HG03520 (cell line): ENCODE data around the gene CEP70.
A peak's percentile ranks its signal among the peaks of the same experiment; 100 is the strongest.
"Not testable (repeated sequence)": the region's sequence is repeated elsewhere in the genome, so short reads cannot be mapped to it uniquely, and the experiment has no call there.

Experiments used
- ATAC-seq: cut with Tn5 transposase; IDR thresholded peaks from one replicate; pipeline ENCODE4 v1.9.1; 2021; ENCODE audit warnings: mild to moderate bottlenecking, moderate library complexity; ENCODE audit not compliant: unreplicated experiment

CEP70 gene

DNA sequence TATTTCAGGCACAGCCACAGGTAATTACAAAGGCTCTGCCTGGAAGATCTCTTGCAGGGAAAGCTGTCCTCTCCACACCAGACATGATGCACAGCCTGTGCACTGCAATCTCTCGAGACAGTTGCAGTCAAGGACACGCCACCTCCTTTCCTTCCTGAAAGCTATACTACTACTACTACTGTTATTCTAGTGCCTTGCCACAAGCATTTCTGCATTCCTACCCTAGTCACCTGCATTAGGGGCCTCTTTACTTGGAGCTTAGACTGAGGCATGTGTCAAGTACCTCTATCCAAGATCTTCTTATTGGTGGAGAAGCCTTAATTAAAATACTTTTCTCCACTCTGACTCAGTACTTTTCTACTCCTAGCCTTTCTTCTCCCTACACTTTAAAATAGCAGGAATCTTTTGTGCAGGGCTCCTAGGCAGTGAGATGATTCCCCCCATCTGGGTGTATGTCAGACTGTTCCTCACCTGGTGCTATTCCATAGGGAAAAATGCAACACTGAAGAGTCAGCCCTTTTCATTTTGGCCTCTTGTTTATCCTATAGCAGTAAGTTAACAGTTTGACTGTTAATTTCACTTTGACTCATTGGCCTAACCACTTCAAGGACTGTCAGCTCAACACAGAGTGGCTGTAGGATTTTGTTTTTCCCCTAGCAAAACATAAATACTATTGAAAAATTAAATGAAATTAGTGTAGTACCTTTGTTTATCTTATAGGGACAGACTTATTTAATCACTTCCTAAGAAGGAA, 80.8 kb downstream of the CEP70 start:
- peak; percentile 60 for ATAC-seq

DNA sequence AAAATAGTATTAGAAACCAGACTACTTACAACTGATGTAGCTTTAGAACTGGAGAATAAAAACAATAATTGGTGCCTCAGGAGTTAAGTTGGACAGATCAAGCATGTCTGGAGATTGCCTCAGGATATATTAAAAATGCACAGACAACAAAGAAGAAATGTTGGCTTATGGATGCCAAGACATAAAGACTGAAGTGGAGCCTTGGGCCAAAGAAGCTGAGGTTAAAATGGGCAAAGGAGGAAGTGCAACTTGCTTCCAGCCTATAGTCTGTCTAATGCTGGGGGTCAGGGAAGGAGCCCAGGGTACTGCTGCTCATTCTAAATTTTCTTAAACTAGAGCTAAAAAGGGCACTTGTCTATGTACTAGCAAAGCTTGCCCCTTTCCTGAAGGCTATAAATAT, 82.1 kb downstream of the CEP70 start:
- no peak for ATAC-seq

DNA sequence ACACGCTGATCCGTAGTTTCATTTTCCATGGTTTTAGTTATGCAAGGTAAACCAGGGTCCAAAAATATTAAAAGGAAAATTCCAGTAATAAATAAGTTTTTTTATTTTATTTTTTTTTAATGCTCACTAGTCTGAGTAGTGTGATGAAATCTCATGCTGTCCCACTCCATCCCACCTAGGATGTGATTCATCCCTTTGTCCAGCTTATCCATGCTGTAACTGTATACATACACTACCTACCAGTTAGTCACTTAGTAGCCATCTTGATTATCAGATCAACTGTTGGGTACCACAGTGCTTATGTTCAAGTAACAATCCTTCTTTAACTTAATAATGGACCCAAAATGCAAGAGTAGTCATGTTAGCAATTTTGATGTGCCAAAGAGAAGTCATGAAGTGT, 84.5 kb downstream of the CEP70 start:
- ATAC-seq, result no peak

DNA sequence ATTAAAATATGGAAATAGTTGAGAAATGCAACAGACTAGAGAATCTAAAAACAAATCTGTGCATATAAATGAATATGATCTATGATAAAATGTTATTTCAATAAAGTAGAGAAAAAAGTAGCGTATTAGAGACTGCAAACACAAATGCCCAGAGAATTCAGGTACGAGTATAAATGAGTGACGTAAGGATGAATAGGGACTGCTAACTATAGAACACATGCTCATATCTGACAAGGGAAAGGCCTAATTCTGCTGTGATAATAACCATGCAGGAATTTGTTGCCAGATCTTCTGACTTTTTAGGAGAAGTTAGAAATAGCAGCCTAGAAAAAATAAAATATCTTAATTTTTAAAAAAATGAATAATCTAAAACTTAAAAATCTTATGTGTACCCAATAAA, 86.5 kb downstream of the CEP70 start:
- no peak for ATAC-seq

DNA sequence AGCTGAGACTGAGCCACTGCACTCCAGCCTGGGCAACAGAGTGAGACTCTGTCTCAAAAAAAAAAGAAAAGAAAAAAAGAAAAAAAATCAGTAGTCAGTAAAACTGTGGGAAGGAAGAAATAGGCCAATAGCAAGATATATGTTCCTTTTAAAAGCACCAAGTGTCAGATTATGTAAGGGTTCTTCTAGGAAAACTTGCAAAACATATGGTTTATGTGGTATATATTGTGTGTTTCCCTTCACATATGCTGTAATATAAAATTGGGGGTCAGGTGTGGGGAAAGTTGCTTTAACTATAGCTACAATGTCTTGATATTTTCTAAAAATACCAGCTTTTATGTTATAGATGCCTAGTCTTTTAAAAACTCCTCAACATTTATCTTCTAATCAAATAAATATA, 95.1 kb downstream of the CEP70 start:
- ATAC-seq, result no peak

DNA sequence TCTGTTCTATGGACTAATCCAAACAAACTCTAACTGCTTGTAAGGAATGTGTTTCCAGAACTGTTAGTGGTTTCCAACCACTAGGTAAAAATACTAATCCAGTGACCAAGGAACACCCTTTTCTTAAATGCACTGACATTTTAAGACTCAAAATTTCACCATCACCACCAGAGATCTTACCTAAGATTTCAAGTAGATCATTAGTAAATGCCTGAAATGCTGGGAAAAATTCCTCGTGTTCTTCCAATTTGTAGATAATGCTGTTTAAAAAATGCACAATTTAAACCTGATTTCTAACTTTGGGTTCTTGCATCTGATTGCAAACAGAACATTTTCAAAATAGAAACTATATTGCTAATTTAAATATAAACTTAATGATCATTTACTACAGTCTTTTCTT, 96.2 kb downstream of the CEP70 start:
- no peak for ATAC-seq

DNA sequence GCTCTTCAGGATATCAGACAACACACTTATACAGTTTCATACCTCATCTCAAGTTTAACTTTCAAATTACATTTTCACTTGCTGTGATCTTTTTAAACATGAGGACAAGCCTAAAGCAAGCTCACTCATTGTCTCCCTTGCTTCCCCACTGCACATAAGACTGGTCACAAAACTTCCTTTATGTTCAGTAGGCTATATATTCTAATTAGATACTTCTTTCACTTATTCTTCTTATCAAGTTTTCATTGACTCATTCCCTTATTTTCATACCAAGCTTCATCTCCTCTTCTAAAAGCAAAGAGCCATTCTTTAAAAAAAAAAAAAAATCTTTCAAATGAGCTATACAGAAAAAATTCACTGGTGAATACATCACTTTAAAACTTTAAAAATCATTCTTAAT, 97.0 kb downstream of the CEP70 start:
- ATAC-seq, result no peak

DNA sequence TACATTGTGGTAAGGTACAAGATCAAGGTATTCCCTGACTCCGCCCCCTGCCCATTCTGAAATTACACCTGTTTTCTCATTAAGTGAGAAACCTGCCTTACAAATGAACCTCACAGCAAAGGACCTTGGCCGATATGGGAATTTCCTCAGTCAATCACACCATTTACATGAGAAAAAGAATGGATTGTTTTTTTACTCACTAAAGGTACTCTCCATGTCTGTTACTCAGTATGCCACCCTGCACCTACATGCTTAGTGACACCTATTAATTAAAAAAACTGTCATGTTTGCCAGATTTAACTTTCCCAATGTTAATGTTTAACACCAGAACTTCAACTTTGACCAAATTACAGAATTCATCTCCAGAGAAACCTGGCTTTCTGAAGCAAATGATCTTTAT, 97.6 kb downstream of the CEP70 start:
- no peak for ATAC-seq

DNA sequence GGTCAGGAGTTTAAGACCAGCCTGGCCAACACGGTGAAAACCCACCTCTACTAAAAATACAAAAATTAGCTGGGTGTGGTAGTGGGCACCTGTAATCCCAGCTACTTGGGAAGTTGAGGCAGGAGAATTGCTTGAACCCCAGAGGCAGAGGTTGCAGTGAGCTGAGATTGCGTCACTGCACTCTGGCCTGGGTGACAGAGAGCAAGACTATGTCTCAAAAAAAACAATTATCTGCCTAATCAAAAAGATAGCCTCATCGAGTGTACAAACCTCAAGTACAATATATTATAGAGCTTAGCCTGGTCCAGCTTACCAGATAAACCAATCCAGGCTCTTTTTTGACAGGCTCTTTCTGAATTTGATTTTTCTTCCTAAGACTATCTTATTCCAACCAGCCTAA, 98.4 kb downstream of the CEP70 start:
- not testable (repeated sequence) for ATAC-seq

DNA sequence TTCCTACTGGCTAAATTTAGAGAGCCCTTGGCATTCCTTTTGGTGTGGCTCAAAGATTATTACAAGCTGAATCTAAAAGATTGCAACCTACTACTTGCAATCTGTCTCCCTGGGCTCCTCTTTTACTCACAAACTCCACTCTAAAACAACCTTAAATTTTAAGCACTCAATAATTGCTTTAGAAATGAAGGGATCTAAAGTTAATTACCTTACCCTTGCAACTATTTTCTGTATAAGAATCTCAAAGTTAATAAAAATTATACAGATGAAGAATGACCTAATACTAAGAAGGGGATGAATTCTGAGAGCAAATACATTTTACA, 99.5 kb downstream of the CEP70 start:
- no peak for ATAC-seq

DNA sequence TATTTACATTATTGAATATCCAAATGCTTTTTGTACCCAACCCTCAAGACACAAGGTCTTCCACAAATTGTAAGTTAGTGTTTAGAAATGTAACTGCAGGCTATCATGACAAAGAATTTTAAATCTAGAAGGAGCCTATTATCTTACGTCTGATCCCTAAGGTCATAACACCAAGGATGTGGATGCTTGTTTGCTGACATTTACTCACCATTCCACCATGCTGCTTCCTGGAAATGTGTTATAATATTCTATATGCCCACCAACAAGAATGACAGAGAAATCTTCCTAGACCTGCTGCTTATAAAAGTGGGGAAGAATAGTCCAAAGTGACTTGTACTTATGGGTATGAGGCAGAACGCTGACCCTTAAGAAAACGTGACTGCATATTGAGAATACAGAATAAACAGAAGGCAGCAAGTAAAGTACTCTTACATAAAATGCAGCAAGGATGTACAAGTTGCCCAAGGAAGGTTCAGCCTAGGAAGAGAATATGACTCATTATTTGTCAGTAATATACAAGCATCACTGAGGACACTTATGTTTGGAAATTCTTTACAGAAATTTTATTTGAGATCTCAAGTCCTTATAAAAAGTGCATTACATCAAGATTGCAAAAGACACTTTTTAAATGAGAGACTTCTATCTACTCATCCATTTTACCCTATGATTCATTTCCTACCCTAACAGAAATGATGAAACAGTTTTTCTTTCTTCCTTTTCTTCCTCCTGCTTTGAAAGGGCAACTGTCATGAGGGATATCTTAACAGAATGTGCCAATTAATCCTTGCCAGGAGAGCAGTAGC, 100.1 kb downstream of the CEP70 start:
- ATAC-seq, result no peak

DNA sequence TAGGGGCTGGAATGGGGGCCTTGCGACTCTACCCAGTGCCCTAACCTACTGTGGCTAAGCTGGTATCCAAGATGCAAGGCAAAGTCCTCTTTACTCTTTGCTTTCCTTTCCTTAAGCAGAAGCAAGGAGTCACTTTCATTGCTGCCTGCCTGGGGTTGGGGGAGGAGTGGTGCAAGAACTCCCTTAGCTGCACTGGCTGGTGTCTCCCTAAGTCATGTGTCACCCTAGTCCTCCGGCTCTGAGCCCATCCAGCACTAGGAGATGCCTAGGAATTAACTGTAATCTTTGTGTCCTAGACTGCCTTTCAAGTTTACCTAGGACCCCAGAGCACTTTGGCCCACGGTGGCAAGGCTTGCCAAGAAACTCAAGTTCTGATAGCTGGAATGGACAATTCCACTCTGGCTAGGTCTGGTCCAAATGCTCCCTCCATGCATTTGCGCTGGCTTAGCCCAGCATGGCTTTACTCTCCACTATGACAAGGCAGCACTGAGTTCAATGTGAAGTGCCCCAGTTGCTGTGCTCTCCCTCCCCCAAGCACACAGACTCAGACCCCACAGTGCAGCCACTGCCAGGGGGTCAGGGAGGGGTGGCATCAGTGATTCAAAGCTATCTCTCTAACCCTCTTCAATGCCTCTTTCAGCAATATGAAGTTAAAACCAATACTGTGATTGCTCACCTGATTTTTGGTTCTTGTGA, 100.9 kb downstream of the CEP70 start:
- ATAC-seq, result no peak

DNA sequence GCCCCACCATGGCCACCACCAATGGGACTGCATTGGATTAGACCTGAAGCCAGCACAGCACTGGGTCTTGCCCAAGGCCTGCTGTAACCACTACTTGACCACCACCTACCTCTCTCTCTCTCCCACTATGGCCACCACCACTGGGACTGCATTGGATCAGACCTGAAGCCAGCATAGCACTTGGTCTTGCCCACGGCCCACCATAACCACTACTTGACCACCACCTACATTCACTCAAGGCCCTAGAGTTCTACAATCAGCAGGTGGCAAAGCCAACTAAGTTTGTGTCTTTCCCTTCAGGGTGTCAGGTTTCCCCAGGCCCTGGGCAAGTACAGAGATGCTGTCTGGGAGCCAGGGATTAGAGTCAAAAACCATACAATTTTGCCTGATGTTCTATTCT, 102.1 kb downstream of the CEP70 start:
- ATAC-seq, result no peak

DNA sequence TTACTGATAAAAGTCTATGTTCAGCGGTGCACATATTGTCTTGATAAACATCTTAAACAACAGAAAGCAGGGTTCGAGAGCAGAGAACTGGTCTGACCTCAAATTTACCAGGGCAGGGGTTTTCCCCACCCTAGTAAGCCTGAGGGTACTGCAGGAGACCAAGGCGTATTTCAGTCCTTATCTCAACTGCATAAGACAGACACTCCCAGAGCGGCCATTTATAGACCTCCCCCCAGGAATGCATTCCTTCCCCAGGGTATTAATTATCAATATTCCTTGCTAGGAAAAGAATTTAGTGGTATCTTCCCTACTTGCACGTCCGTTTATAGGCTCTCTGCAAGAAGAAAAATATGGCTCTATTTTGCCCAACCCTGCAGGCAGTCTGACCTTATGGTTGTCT, 107.5 kb downstream of the CEP70 start:
- ATAC-seq, result not testable (repeated sequence)

DNA sequence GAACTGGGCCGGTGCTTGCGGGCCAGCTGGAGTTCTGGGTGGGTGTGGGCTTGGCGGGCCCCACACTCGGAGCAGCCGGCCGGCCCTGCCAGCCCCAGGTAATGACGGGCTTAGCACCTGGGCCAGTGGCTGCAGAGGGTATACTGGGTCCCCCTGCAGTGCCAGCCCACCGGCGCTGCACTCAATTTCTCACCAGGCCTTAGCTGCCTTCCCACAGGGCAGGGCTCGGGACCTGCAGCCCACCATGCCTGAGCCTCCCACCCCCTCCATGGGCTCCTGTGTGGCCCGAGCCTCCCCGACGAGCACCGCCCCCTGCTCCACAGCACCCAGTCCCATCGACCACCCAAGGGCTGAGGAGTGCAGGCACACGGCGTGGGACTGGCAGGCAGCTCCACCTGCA, 109.4 kb downstream of the CEP70 start:
- ATAC-seq, result not testable (repeated sequence)

DNA sequence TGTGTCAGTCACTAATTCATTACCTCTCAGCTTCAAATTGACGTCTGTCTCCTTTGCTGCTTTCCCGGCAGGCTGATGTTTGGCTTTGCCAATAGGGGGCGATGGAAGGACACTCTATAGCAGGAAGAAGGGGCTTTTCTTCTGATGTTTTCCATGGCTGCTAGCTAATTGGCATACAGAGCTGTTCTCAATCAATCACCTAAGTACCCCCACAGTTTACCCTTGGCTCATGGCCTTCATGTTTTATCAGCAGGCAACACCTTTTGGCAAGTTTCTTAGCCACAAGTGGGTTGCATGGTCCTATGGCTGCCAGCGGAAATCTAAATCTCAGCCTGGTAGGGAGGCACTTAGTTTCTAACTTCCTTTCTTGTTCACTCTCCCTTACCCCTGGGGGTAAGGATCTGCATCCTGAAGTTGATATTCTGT, 114.6 kb downstream of the CEP70 start:
- ATAC-seq, result no peak

DNA sequence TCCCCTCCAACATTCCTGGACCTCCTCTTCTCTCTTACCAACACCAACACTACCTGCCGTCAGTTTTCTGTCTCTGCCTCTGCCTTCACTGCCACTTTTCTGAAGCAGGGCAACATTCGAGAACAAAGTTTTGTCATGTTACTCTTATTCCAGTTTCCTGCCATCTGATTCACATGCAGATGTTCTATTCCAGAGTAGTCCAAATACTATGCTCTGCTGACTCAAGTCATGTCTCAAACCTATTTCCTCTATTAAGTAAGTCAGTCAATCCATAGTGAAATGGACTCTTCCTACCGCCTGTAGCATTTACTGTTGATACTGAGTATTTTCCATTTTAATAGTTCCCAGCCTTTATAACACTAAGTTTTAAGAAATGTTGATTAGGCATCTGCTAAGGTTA, 116.3 kb downstream of the CEP70 start:
- ATAC-seq, result no peak

DNA sequence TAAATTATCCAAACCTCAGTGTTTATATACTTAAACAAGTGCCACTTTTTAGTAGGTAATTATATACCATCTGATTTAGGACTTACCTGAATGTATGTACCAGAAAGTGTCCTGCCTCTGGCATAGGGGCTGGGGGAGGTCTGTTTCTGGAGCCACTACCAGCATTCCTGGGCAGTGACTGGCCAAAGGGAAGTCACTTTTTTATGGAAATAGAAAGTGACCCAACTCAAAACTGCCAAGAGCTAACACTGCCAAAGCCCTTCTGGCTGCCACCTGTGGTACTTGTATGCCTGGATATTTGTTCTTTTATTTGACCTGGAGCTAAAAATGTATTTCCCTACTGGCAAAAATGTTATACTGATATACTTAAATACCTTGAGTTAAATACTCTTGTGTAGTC, 116.9 kb downstream of the CEP70 start:
- no peak for ATAC-seq

DNA sequence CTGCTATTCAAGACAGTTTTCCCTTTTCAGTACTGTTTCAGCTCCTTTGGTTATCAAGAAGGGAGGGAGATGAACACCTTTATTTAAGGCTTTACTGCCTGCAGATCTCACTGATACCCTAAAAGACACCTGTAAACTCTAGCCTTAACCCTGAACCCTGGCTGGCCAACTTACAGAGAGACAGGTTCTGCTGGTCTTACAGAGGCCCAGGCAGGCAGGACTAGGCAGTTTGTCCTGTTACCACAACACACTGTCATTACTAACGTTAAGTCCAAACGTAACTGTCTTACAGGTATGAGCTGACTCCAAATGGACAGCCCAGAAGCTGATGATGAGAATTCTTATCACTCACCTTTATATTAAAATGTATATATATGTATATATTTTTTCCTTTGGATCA, 117.5 kb downstream of the CEP70 start:
- ATAC-seq, result no peak

DNA sequence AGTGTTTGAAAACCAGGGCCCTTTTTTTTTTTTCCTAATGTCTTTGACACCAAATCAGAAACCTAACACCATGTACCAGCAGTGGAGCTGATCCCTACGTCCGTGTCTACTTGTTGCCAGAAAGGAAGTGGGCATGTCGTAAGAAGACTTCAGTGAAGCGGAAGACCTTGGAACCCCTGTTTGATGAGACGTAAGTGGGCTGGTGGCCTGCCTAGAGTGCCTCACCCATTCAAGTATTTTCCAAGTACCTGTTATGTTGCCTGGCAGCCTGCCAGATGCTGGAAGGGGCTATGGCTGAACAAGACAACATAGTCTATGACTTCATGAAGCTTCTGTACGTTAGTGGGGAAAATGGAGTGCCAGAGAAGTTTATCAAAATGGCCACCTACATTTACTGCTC, 119.9 kb downstream of the CEP70 start:
- no peak for ATAC-seq

DNA sequence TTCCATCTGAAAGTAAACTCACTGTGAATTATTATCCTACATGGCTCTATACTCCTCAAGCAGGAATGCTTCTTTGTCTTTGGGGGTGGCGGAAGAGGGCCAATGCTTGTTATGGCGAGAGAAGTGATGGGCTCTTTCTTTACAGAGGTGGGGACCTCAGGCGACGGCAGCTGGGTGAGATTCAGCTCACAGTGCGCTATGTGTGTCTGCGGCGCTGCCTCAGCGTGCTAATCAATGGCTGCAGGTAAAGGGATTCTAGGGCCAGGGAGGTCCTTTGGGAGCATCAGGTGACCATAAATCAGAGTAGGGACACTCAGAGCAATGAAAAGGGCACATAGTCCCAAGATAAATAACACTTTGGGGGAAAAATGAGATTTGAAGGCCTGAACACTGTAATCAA, 120.7 kb downstream of the CEP70 start:
- no peak for ATAC-seq
